Measurements from ENCODE around the gene PLPPR5. TPM values are rescaled to one million over a fixed set of nuclear protein-coding genes. Genes with fewer than 3 reads are reported as not detected.

Gene PLPPR5
- total RNA-seq, 1 experiment from 2014 or later = not detected

- TF ChIP-seq CTCF (conservative IDR thresholded peaks at IDR 0.05; ENCODE audit: low read depth, low read length) (no peak), EZH2 (IDR thresholded peaks at IDR 0.05; ENCODE audit: borderline replicate concordance, low read depth, low read length, poor library complexity, severe bottlenecking) (no peak)
- no peak overlapping the region for H3K27ac ChIP-seq (ENCODE audit: low read depth, low read length, poor library complexity, severe bottlenecking)
Measured at GRCh38 chr1:98989556-98989907, 15.1 kb downstream of the PLPPR5 start.

GRCh38 chr1:98988904-98989555, 15.6 kb downstream of the PLPPR5 start:
- TF ChIP-seq EZH2 (IDR thresholded peaks at IDR 0.05; ENCODE audit: borderline replicate concordance, low read depth, low read length, poor library complexity, severe bottlenecking) (no peak), CTCF (conservative IDR thresholded peaks at IDR 0.05; ENCODE audit: low read depth, low read length) (no peak)
- Histone ChIP-seq H3K4me3 (ENCODE audit: low read depth, low read length, poor library complexity, severe bottlenecking) (no peak overlapping the region), H3K27me3 (replicated peaks; ENCODE audit: insufficient read depth, low read depth, low read length, poor library complexity) (no peaks in the 10 kb centered on the region), H3K27ac (ENCODE audit: low read depth, low read length, poor library complexity, severe bottlenecking) (no peak overlapping the region), H3K9me3 (ENCODE audit: low read depth, low read length, poor library complexity, severe bottlenecking) (no peaks in the 10 kb centered on the region), H3K4me1 (ENCODE audit: insufficient read depth, low read length, poor library complexity, severe bottlenecking) (no peaks in the 10 kb centered on the region), H3K36me3 (ENCODE audit: insufficient read depth, low read length, poor library complexity, severe bottlenecking) (no peaks in the 10 kb centered on the region)
- ChIA-PET CTCF (no interaction called here), POLR2A (ENCODE audit: low non-redundant PET) (no interaction called here)
- intact Hi-C loops (cut with micrococcal nuclease; ENCODE audit: unreplicated experiment) = no loop called here
- no TSS peak for BruUV-seq (replicated peaks)
- DNase-seq (ENCODE audit: low spot score) = no peak

More at GRCh38 chr1:98989556-98989907, 15.1 kb downstream of the PLPPR5 start:
- Histone ChIP-seq H3K27me3 (replicated peaks; ENCODE audit: insufficient read depth, low read depth, low read length, poor library complexity) (no peaks in the 10 kb centered on the region), H3K36me3 (ENCODE audit: insufficient read depth, low read length, poor library complexity, severe bottlenecking) (no peaks in the 10 kb centered on the region), H3K4me3 (ENCODE audit: low read depth, low read length, poor library complexity, severe bottlenecking) (no peak overlapping the region), H3K9me3 (ENCODE audit: low read depth, low read length, poor library complexity, severe bottlenecking) (no peaks in the 10 kb centered on the region), H3K4me1 (ENCODE audit: insufficient read depth, low read length, poor library complexity, severe bottlenecking) (no peaks in the 10 kb centered on the region)
- POLR2A ChIA-PET (ENCODE audit: low non-redundant PET) = no interaction called here
- BruUV-seq (replicated peaks) = no TSS peak
- no peak for DNase-seq (ENCODE audit: low spot score)
- intact Hi-C loops (cut with micrococcal nuclease; ENCODE audit: unreplicated experiment) = no loop called here
- CTCF ChIA-PET = no interaction called here

- no peaks in the 10 kb centered on the region for H3K27me3 ChIP-seq (replicated peaks; ENCODE audit: insufficient read depth, low read depth, low read length, poor library complexity)
- intact Hi-C loops (cut with micrococcal nuclease; ENCODE audit: unreplicated experiment) = no loop called here
- CTCF ChIA-PET = no interaction called here
- H3K4me3 ChIP-seq (ENCODE audit: low read depth, low read length, poor library complexity, severe bottlenecking) = no peak overlapping the region
- DNase-seq (ENCODE audit: low spot score) = no peak
- H3K27ac ChIP-seq (ENCODE audit: low read depth, low read length, poor library complexity, severe bottlenecking) = no peak overlapping the region
- no TSS peak for BruUV-seq (replicated peaks)
- no peaks in the 10 kb centered on the region for H3K4me1 ChIP-seq (ENCODE audit: insufficient read depth, low read length, poor library complexity, severe bottlenecking)
- POLR2A ChIA-PET (ENCODE audit: low non-redundant PET) = no interaction called here
- TF ChIP-seq CTCF (conservative IDR thresholded peaks at IDR 0.05; ENCODE audit: low read depth, low read length) = no peak
- no peak for TF ChIP-seq EZH2 (IDR thresholded peaks at IDR 0.05; ENCODE audit: borderline replicate concordance, low read depth, low read length, poor library complexity, severe bottlenecking)
- no peaks in the 10 kb centered on the region for H3K9me3 ChIP-seq (ENCODE audit: low read depth, low read length, poor library complexity, severe bottlenecking)
- no peaks in the 10 kb centered on the region for H3K36me3 ChIP-seq (ENCODE audit: insufficient read depth, low read length, poor library complexity, severe bottlenecking)
Measured at GRCh38 chr1:98985687-98986086, 19.0 kb downstream of the PLPPR5 start.

All from A673 (cell line).